ENCODE measurements around the gene GTF2H1. TPM values are rescaled to one million over a fixed set of nuclear protein-coding genes. Genes with fewer than 3 reads are reported as not detected.
"Not testable (repeated sequence)": the region's sequence is repeated elsewhere in the genome, so short reads cannot be mapped to it uniquely, and the experiment has no call there.

The GTF2H1 gene
- polyA plus RNA-seq, 10 donors: 23.4 to 50.4 (median 36.3) TPM

GRCh38 chr11:18372201-18372600 is 49.8 kb downstream of the GTF2H1 start:
- no peak for DNase-seq

DNA sequence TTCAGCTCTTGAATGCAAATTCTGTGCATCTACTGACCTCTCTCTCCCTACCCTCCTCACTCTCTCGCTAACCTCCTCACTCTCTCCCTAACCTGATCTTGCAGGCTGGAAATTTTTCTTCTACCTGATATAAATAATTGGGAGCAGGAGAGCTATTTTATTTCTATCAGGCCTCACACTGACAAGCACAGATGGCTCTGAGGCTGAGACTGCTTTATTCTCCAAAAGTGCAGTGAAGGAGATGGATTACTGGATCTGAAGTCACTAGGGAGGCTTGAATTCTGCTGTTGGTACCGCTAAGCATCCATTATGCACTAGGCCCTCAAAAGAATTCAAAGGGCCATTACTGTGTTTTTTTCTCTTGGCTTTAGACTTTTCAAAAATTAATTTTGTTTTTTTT is 52.6 kb downstream of the GTF2H1 start:
- no peak for DNase-seq

GRCh38 chr11:18375941-18376340 is 53.6 kb downstream of the GTF2H1 start:
- DNase-seq: no peak

- DNase-seq: no peak
Measured at GRCh38 chr11:18379201-18379600, 56.8 kb downstream of the GTF2H1 start.

DNA sequence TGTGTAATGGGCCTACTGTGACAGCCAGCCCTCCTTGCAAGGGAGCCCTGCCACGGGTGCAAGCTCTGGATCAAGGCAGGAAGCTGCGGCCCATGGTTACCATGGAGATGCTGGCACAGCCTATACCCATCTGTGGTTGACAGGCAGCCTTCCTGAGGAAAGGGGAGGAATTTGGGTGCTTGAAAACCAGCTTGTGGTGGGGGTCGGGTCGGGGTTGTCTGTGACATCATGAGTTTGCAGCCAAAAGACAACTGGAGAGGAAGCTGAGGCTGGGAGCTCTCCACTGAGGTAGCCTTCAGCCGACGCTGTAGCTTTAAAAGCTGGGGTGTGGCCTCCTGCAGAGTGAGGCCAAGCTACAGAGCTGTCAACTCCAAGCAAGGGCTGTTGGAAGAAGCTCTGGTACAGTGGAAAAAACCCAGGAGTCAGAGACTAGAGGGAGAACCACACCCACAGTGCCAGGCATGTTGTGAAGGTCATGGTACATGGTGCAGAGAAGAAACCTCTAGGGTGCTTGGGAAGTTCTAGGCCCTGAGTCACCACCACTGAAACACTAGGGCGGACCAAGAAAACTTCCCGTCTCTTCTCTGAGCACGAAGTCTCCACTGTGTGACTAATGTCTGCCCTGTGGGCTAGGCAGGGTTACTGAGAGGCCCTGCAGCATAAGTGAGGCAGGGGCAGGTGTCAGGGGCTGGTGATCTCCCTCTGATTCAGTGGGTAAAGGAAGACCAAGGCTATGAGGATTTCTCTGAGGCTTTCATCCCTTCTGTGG is 61.2 kb downstream of the GTF2H1 start:
- DNase-seq: peak; percentile 42 to 84 (median 71)

- peak in 2 of 3 donors; percentile 54 to 73 for DNase-seq
Measured at GRCh38 chr11:18384157-18384641, 61.8 kb downstream of the GTF2H1 start.

GRCh38 chr11:18390088-18390487 is 67.7 kb downstream of the GTF2H1 start:
- no peak for DNase-seq

GRCh38 chr11:18392434-18393321 is 70.3 kb downstream of the GTF2H1 start:
- DNase-seq: no peak

DNA sequence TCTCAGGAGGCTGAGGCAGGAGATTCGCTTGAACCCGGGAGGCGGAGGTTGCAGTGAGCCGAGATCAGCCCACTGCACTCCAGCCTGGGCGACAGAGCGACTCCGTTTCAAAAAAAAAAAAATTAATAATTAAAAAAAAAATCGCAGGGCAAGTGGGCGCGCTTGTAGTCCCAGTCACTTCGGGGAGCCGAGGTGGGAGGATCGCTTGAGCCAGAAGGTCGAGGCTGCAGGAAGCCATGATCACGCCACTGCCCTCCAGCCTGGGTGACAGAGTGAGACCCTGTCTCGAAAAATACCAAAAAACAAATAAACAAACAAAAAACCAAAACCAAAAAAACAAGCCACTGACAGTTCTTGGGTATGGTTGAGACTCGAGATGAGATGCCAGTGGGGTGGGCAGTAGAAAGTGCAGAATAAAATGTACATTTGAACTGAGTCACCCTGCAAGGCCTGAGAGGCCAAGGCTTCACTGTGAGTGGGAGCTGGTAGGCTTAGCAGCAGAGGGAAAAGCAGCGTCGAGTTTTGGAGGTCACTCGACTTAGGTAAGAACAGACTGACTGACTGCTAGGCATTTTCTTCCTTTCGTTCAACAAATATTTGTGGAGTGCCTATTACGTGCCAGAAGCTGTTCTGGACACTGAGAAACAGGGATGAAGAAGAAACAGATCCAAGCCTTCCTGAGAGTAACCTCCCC is 71.4 kb downstream of the GTF2H1 start:
- DNase-seq: no peak

DNA sequence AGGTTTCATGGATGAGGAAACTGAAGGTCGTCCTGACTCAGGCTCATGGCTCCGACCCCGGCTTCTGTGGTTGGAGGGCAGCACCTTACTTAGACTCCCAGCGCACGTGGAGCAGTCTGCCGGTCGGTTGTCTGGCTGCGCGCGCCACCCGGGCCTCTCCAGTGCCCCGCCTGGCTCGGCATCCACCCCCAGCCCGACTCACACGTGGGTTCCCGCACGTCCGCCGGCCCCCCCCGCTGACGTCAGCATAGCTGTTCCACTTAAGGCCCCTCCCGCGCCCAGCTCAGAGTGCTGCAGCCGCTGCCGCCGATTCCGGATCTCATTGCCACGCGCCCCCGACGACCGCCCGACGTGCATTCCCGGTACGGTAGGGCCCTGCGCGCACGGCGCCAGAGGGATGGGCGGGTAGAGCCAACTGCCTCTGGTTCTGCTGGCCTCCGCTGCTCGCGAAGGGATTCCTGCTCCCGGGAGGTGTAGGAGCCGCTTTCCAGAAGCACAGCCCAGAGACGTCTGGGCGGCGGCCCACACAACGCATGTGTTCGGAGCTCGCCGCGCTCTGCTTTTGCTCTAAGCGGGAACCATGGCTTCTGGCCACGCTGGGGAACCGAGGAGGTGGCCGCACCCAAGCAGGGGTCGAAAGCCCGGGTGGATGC is 72.0 kb downstream of the GTF2H1 start, which contains the start of gene LDHA:
TSS of gene LDHA (plus strand) at position 289 of the 653 bp plus-strand sequence. CDS start 2,280 bp downstream, outside the sequence.
- DNase-seq: peak; percentile 95 to 98 (median 95)

GRCh38 chr11:18394928-18395734 is 72.8 kb downstream of the GTF2H1 start:
- DNase-seq: peak in 1 of 3 donors; percentile 39

GRCh38 chr11:18395735-18396504 is 73.6 kb downstream of the GTF2H1 start:
- peak; percentile 99 to 100 (median 99) for DNase-seq

- DNase-seq: no peak
Measured at GRCh38 chr11:18397921-18398320, 75.6 kb downstream of the GTF2H1 start.

DNA sequence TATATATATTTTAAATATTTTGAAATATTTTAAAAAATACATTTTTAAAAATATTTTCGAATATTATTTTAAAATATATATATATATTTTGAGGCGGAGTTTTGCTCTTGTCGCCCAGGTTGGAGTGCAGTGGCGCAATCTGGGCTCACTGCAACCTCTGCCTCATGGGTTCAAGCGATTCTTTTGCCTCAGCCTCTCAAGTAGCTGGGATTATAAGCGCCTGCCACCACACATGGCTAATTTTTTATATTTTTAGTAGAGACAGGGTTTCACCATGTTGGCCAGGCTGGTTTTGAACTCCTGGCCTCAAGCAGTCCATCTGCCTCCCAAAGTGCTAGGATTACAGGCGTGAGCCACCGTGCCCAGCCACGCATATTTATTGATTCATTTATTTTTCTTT is 78.7 kb downstream of the GTF2H1 start:
- not testable (repeated sequence) for DNase-seq

- no peak for DNase-seq
Measured at GRCh38 chr11:18404062-18404461, 81.7 kb downstream of the GTF2H1 start.

- DNase-seq: not testable (repeated sequence)
Measured at GRCh38 chr11:18407400-18407799, 85.0 kb downstream of the GTF2H1 start.

DNA sequence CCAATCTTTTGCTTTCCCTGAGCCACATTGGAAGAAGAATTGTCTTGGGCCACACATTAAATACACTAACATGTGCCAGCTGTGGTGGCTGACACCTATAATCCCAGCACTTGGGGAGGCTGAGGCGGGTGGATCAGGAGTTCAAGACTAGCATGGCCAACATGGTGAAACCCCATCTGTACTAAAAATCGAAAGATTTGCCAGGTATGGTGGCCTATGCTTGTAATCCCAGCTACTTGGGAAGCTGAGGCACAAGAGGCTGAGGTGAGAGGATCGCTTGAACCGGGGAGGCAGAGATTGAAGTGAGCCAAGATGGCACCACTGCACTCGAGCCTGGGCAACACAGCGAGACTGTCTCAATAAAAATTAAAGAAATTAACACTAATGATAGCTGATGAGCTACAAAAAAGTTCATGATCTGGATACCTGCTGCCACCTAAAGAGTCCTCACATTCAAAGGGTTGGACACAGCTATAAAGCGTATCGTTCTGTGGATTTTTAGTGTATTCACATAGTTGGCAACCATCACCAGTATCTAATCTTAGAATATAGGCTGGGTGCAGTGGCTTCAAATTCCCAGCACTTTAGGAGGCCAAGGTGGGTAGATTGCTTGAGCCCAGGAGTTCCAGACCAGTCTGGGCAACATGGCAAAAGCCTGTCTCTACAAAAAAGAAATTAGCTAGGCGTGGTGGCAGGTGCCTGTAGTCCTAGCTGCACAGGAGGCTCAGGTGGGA is 86.4 kb downstream of the GTF2H1 start:
- DNase-seq: no peak

- DNase-seq: no peak
Measured at GRCh38 chr11:18416459-18416858, 94.1 kb downstream of the GTF2H1 start.

All from muscle of back (tissue), 11 donors.